ENCODE measurements around the gene PDZD11.
"Not testable (repeated sequence)": the region's sequence is repeated elsewhere in the genome, so short reads cannot be mapped to it uniquely, and the experiment has no call there.

Gene PDZD11, protein sequence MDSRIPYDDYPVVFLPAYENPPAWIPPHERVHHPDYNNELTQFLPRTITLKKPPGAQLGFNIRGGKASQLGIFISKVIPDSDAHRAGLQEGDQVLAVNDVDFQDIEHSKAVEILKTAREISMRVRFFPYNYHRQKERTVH

GRCh38 chrX:70289793-70290770, at the start of gene PDZD11, which contains the start of gene KIF4A:
PDZD11 (minus strand) TSS chrX:70289927; CDS start chrX:70289341, 586 bp downstream.
KIF4A (plus strand) TSS chrX:70290104; CDS start chrX:70290459, 355 bp downstream.
- DNase-seq, result peak; percentile 91

DNA sequence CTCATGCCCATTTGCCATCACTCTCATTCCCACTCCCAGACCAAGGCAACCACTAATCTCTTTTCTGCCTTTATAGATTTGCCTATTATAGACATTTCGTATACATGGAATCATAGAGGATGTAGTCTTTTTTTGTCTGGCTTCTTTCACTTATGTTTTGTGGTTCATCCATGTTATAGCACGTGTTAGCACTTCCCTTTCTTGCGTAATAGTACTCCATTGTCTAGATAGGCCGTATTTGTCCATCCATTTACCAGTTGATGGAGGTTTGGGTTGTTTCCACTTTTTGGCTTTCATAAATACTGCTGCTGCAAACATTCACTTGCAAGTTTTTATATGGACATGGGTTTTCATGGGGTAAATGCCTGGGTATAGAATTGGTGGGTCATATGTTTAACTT, 48.6 kb upstream of the PDZD11 start:
- no peak for DNase-seq

DNA sequence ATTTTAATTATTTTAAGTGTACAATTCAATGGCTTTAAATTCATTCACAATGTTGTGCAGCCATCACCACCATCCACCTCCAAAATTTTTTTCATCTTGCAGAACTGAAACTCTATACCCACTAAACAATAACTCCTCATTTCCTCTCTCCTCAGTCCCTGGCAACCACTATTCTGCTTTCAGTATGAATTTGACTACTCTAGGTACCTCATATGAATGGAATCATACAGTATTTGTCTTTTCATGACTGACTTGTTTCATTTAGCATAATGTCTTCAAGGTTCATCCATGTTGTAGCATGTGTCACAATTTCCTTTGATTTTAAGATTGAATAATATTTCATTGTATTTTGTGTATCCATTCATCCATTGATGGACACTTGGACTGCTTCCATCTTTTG, 47.0 kb upstream of the PDZD11 start:
- no peak for DNase-seq

DNA sequence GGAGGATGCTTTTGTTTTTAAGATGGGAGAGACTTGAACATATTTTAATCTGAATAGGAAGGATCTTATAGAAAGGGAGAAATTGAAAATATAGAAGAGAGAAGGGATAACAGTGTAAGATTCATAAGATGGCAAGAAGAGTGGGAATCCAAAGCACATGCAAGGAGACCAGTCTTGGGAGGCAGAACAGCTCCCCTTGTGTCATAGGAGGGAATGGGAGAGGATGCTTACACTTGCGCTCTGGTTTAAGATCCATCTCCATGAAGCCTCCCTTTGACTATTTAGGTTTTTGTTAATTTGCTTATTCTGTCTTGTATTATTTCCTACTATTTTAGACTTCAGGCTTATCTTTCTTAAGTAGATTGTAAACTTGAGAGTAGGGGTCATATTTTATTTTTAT, 42.9 kb upstream of the PDZD11 start:
- no peak for DNase-seq

- DNase-seq, result no peak
Observed at GRCh38 chrX:70331161-70331560, 41.4 kb upstream of the PDZD11 start.

- no peak for DNase-seq
Observed at GRCh38 chrX:70324326-70324725, 34.6 kb upstream of the PDZD11 start.

DNA sequence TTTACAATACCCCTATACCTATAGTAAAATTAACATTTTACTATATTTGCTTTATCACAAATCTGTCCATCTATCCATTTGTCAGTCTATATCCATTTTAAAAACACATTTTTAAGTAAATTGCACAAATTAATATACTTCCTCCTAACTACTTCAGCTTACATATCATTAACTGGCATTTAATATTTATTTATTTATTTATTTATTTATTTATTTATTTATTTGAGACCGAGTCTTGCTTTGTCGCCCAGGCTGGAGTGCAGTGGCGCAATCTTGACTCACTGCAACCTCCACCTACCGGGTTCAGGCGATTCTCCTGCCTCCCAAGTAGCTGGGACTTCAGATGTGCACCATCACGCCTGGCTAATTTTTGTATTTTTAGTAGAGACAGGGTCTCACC, 33.9 kb upstream of the PDZD11 start:
- DNase-seq, result not testable (repeated sequence)

- DNase-seq, result no peak
Observed at GRCh38 chrX:70322784-70323183, 33.1 kb upstream of the PDZD11 start.

DNA sequence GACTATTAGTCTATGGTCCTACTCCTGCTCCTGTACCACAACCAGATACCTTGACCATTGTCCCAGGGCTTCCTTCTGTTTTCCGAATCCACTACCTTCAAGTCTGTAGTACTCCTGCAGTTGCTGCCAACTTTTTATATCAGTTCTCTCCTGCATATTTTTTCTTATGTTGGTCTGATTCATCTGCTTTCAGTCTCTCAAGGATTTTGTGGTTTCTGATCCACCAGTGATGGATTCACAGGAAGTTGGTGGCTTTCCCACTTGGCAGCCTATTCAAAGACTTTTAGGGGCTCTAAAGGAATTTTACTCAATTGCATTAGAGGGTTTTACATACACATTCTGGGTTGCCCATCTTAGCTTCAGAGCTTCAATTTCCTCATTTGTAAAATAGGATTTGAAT, 23.8 kb upstream of the PDZD11 start:
- no peak for DNase-seq

- no peak for DNase-seq
Observed at GRCh38 chrX:70301716-70302115, 12.0 kb upstream of the PDZD11 start.

DNA sequence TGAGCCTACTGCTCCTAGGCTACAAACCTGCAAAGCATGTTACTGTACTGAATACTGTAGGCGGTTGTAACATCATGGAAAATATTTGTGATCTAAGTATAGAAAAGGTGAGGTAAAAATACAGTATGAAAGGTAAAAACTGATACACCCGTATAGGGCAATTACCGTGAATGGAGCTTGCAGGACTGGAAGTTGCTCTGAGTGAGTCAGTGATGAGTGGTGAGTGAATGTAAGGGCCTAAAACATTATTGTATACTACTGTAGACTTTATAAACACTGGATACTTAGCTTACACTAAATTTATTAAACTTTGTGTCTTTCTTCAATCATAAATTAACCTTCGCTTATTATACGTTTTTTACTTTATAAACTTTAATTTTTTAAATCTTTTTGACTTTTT, 3.9 kb upstream of the PDZD11 start:
- no peak for DNase-seq

- no peak for DNase-seq
Observed at GRCh38 chrX:70292788-70293187, 3.1 kb upstream of the PDZD11 start.

GRCh38 chrX:70289168-70289792, 447 bp downstream of the PDZD11 start:
- no peak for DNase-seq

GRCh38 chrX:70281951-70282350, 7.8 kb downstream of the PDZD11 start, which contains the start of gene RAB41:
RAB41 (plus strand) TSS chrX:70282172; CDS start chrX:70282218, 46 bp downstream.
- no peak for DNase-seq

DNA sequence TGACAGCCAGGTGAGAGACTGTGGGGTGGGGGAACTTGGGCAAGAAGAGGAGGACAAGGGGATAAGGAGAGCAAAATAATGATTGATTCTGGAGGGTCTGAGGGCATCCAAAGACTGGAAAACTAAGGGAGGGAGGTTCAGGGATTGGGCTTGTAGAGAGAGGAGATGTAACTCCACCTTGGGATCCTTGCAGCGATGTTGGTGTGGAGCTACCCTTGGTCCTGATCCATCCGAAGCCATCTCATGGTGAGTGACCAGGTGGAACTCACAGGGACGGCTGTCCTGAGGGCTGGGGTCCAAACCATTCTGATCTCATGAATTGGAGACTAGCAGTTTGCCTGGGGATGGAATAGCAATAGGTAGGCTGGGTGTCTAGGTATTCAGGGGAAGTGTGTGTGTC, 9.2 kb downstream of the PDZD11 start:
- no peak for DNase-seq

GRCh38 chrX:70279081-70279480, 10.6 kb downstream of the PDZD11 start:
- no peak for DNase-seq

GRCh38 chrX:70274029-70274428, 15.7 kb downstream of the PDZD11 start:
- DNase-seq, result not testable (repeated sequence)

GRCh38 chrX:70268034-70268433, 21.7 kb downstream of the PDZD11 start, which contains the start of gene ARR3:
ARR3 (plus strand) TSS chrX:70268334; CDS start chrX:70269386, 1,052 bp downstream.
- DNase-seq, result no peak

- no peak for DNase-seq
Observed at GRCh38 chrX:70264784-70265183, 24.9 kb downstream of the PDZD11 start.

DNA sequence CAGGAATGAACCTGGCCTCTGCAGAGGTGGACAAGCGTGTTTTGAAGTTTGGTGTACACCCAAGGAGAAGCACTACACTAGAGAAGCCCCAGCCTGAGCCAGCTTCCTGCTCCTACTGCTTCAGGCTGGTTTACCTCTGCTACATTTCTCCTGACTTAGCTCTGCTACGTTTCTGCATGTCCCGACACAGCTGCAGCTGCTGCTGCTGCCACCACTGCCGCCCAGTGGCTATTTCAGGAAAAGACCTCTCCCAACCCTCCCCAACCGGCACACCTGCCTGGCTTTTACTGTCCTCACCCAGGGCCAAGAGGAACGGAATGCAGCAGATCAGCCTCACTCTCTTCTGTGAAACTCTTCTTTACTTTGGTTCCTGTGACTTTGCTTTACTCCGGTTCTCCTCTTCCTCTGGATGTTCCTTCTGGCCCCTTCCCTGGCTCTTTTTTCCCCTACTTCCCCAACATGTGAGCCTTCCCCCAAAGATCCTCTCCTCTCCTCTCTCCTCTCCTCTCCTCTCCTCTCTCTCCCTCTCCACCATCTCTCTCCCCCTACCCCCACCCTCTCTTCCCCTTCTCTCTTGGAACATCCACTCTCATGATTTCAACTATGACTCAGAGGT, 26.7 kb downstream of the PDZD11 start:
- DNase-seq, result peak; percentile 70

DNA sequence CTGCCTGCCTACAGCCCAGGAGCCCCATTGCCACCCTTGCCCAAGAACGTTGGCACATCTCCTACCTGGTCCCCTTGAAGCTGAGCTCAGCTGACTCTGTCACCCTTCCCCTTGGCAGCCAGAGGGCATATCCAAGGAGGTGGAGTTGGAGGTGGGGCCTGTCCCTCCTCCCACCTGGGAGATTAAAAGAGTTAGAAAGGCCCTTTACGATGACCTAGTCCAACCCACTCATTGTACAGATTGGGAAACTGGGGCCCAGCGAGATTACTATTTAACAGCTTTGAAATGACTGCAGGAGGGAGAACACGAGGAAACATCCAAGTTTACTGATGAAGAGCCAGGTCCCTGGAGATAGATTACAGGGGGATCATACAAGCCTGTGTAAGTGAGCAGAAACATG, 29.6 kb downstream of the PDZD11 start, which contains the start of gene P2RY4:
Gene P2RY4, minus strand, starts transcription at position 101 of the 400 bp plus-strand sequence. CDS start 580 bp downstream, outside the sequence.
- no peak for DNase-seq

GRCh38 chrX:70257423-70258288, 32.1 kb downstream of the PDZD11 start:
- no peak for DNase-seq
